ENCODE results near the gene BLTP2.

The BLTP2 gene

GRCh38 chr17:28646039-28646754 is 1.2 kb upstream of the BLTP2 start:
- Histone ChIP-seq H4K5ac (ENCODE audit: low read length) (no peak overlapping the region), H3K79me1 (ENCODE audit: low read length) (peaks cover 14% of the 10 kb centered on the region), H3K9ac (ENCODE audit: low read length) (no peak overlapping the region), H3K4ac (ENCODE audit: low read depth, low read length) (no peak overlapping the region), H2BK5ac (ENCODE audit: low read length) (no peak overlapping the region), H3K36me3 (ENCODE audit: control insufficient read depth, insufficient read depth, low read length) (peaks cover 14% of the 10 kb centered on the region), H3K4me2 (ENCODE audit: low read length) (no peak overlapping the region), H3K4me3 (ENCODE audit: low read length) (no peak overlapping the region), H4K8ac (ENCODE audit: low read depth, low read length) (no peak overlapping the region), H3K4me1 (ENCODE audit: control insufficient read depth, low read depth, low read length) (peaks cover 4% of the 10 kb centered on the region), H3K27ac (ENCODE audit: low read depth, low read length) (no peak overlapping the region), H2BK120ac (ENCODE audit: low read depth, low read length) (no peak overlapping the region), H3K23ac (ENCODE audit: low read length) (no peak overlapping the region), H3K79me2 (ENCODE audit: control insufficient read depth, insufficient read depth, low read length) (peaks cover 21% of the 10 kb centered on the region), H2AK5ac (ENCODE audit: low read length) (no peak overlapping the region), H2BK15ac (replicated peaks; ENCODE audit: low read depth) (no peak overlapping the region), H3K27me3 (ENCODE audit: insufficient read depth, low read length, poor library complexity) (no peaks in the 10 kb centered on the region), H3K18ac (ENCODE audit: low read length) (no peak overlapping the region), H3K56ac (ENCODE audit: low read length) (peak overlapping the region; percentile 57)
- WGBS (ENCODE audit: extremely low coverage, insufficient coverage, low lambda C conversion rate), result no CpG with 5 or more reads among the region's 12 CpGs
- no peak for DNase-seq

GRCh38 chr17:28645576-28645939 is 600 bp upstream of the BLTP2 start:
- Histone ChIP-seq H3K4me3 (ENCODE audit: low read length) (peak overlapping the region; percentile 72), H3K27ac (ENCODE audit: low read depth, low read length) (no peak overlapping the region), H3K4me2 (ENCODE audit: low read length) (peak overlapping the region; percentile 49), H2BK15ac (replicated peaks; ENCODE audit: low read depth) (no peak overlapping the region), H4K8ac (ENCODE audit: low read depth, low read length) (no peak overlapping the region), H3K9ac (ENCODE audit: low read length) (peak overlapping the region; percentile 93), H4K5ac (ENCODE audit: low read length) (peak overlapping the region; percentile 52), H3K56ac (ENCODE audit: low read length) (peak overlapping the region; percentile 96), H3K27me3 (ENCODE audit: insufficient read depth, low read length, poor library complexity) (no peaks in the 10 kb centered on the region), H2AK5ac (ENCODE audit: low read length) (no peak overlapping the region), H3K4ac (ENCODE audit: low read depth, low read length) (peak overlapping the region; percentile 92), H3K4me1 (ENCODE audit: control insufficient read depth, low read depth, low read length) (peaks cover 4% of the 10 kb centered on the region), H3K18ac (ENCODE audit: low read length) (peak overlapping the region; percentile 52), H3K23ac (ENCODE audit: low read length) (no peak overlapping the region), H3K36me3 (ENCODE audit: control insufficient read depth, insufficient read depth, low read length) (peaks cover 14% of the 10 kb centered on the region), H2BK5ac (ENCODE audit: low read length) (no peak overlapping the region), H3K79me2 (ENCODE audit: control insufficient read depth, insufficient read depth, low read length) (peaks cover 21% of the 10 kb centered on the region), H3K79me1 (ENCODE audit: low read length) (peaks cover 14% of the 10 kb centered on the region), H2BK120ac (ENCODE audit: low read depth, low read length) (no peak overlapping the region)
- DNase-seq, result no peak
- whole genome bisulfite sequencing (ENCODE audit: extremely low coverage, insufficient coverage, low lambda C conversion rate), result no CpG with 5 or more reads among the region's 8 CpGs

DNA sequence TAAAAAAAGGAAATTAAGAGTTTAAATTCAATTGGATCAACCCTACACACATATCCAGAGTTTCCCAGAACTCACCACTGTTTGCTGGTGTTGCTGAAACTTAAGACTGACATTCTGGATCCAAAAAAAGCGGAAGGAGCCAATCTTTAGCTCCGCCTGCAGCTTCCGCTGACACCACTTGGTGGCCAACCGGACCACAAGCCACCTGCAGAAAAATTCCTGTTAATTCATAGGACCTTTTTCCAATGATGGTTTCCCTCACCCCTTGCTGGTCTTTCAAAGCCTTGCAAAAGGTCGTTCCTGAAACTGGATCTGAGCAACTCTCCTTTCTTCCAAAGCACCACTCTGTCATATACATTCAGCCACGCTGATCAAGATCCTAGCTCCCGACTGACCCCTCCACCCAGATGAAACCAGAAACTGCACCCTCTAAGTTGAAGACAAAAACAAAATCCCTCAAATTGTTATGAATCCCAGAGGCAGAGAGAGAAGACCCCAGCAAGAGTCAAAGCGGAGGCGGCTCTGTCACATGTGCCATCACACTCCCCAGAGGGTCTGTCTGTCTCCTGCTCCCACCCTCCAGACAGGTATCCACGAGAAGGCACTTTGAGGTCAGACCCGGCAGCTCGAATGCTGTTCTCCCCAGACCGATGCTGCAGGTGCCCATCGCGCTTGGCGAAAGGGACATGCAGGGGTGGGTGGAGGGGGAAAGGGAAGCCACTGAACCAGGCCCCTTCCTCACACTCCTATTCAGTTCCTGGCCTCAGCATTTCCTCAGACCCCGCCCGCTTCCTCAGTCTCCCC is 773 bp downstream of the BLTP2 start:
- Histone ChIP-seq H3K79me2 (ENCODE audit: control insufficient read depth, insufficient read depth, low read length) (peaks cover 21% of the 10 kb centered on the region), H2BK120ac (ENCODE audit: low read depth, low read length) (no peak overlapping the region), H3K36me3 (ENCODE audit: control insufficient read depth, insufficient read depth, low read length) (peaks cover 22% of the 10 kb centered on the region), H4K8ac (ENCODE audit: low read depth, low read length) (no peak overlapping the region), H3K9ac (ENCODE audit: low read length) (peak overlapping the region; percentile 80), H3K4me2 (ENCODE audit: low read length) (peak overlapping the region; percentile 82), H3K18ac (ENCODE audit: low read length) (peak overlapping the region; percentile 87), H3K4me3 (ENCODE audit: low read length) (peak overlapping the region; percentile 76), H3K27me3 (ENCODE audit: insufficient read depth, low read length, poor library complexity) (no peaks in the 10 kb centered on the region), H3K27ac (ENCODE audit: low read depth, low read length) (no peak overlapping the region), H2BK5ac (ENCODE audit: low read length) (no peak overlapping the region), H3K79me1 (ENCODE audit: low read length) (peaks cover 14% of the 10 kb centered on the region), H3K4me1 (ENCODE audit: control insufficient read depth, low read depth, low read length) (peaks cover 4% of the 10 kb centered on the region), H3K4ac (ENCODE audit: low read depth, low read length) (peak overlapping the region; percentile 63), H2BK15ac (replicated peaks; ENCODE audit: low read depth) (no peak overlapping the region), H4K5ac (ENCODE audit: low read length) (no peak overlapping the region), H2AK5ac (ENCODE audit: low read length) (no peak overlapping the region), H3K23ac (ENCODE audit: low read length) (no peak overlapping the region), H3K56ac (ENCODE audit: low read length) (peak overlapping the region; percentile 91)
- no CpG with 5 or more reads among the region's 18 CpGs for WGBS (ENCODE audit: extremely low coverage, insufficient coverage, low lambda C conversion rate)
- peak; percentile 72 for DNase-seq

- H3K4me3 ChIP-seq (ENCODE audit: low read length), result no peak overlapping the region
- WGBS (ENCODE audit: extremely low coverage, insufficient coverage, low lambda C conversion rate), result no CpG with 5 or more reads among the region's 2 CpGs
- H2AK5ac ChIP-seq (ENCODE audit: low read length), result no peak overlapping the region
- H3K36me3 ChIP-seq (ENCODE audit: control insufficient read depth, insufficient read depth, low read length), result peaks cover 31% of the 10 kb centered on the region
- H3K18ac ChIP-seq (ENCODE audit: low read length), result no peak overlapping the region
- H2BK15ac ChIP-seq (replicated peaks; ENCODE audit: low read depth), result no peak overlapping the region
- no peak overlapping the region for H3K23ac ChIP-seq (ENCODE audit: low read length)
- no peak overlapping the region for H3K4me2 ChIP-seq (ENCODE audit: low read length)
- no peak for DNase-seq
- no peak overlapping the region for H3K27ac ChIP-seq (ENCODE audit: low read depth, low read length)
- peaks cover 25% of the 10 kb centered on the region for H3K79me2 ChIP-seq (ENCODE audit: control insufficient read depth, insufficient read depth, low read length)
- H3K27me3 ChIP-seq (ENCODE audit: insufficient read depth, low read length, poor library complexity), result no peaks in the 10 kb centered on the region
- H2BK120ac ChIP-seq (ENCODE audit: low read depth, low read length), result no peak overlapping the region
- peaks cover 15% of the 10 kb centered on the region for H3K79me1 ChIP-seq (ENCODE audit: low read length)
- H3K9ac ChIP-seq (ENCODE audit: low read length), result no peak overlapping the region
- peaks cover 4% of the 10 kb centered on the region for H3K4me1 ChIP-seq (ENCODE audit: control insufficient read depth, low read depth, low read length)
- no peak overlapping the region for H3K56ac ChIP-seq (ENCODE audit: low read length)
- H2BK5ac ChIP-seq (ENCODE audit: low read length), result no peak overlapping the region
- H4K8ac ChIP-seq (ENCODE audit: low read depth, low read length), result no peak overlapping the region
- H3K4ac ChIP-seq (ENCODE audit: low read depth, low read length), result no peak overlapping the region
- H4K5ac ChIP-seq (ENCODE audit: low read length), result no peak overlapping the region
Measured at GRCh38 chr17:28641579-28641978, 3.4 kb downstream of the BLTP2 start.

- no peak overlapping the region for H3K27ac ChIP-seq (ENCODE audit: low read depth, low read length)
- no CpG with 5 or more reads among the region's 1 CpG for WGBS (ENCODE audit: extremely low coverage, insufficient coverage, low lambda C conversion rate)
- no peak overlapping the region for H3K9ac ChIP-seq (ENCODE audit: low read length)
- H3K23ac ChIP-seq (ENCODE audit: low read length), result no peak overlapping the region
- no peak overlapping the region for H2AK5ac ChIP-seq (ENCODE audit: low read length)
- peaks cover 15% of the 10 kb centered on the region for H3K79me1 ChIP-seq (ENCODE audit: low read length)
- H3K4me3 ChIP-seq (ENCODE audit: low read length), result no peak overlapping the region
- H3K56ac ChIP-seq (ENCODE audit: low read length), result no peak overlapping the region
- no peak overlapping the region for H4K5ac ChIP-seq (ENCODE audit: low read length)
- no peak overlapping the region for H2BK120ac ChIP-seq (ENCODE audit: low read depth, low read length)
- H3K4ac ChIP-seq (ENCODE audit: low read depth, low read length), result no peak overlapping the region
- no peaks in the 10 kb centered on the region for H3K27me3 ChIP-seq (ENCODE audit: insufficient read depth, low read length, poor library complexity)
- no peak for DNase-seq
- no peak overlapping the region for H2BK15ac ChIP-seq (replicated peaks; ENCODE audit: low read depth)
- no peak overlapping the region for H3K18ac ChIP-seq (ENCODE audit: low read length)
- peaks cover 48% of the 10 kb centered on the region for H3K36me3 ChIP-seq (ENCODE audit: control insufficient read depth, insufficient read depth, low read length)
- H2BK5ac ChIP-seq (ENCODE audit: low read length), result no peak overlapping the region
- no peak overlapping the region for H3K4me2 ChIP-seq (ENCODE audit: low read length)
- H3K4me1 ChIP-seq (ENCODE audit: control insufficient read depth, low read depth, low read length), result no peaks in the 10 kb centered on the region
- no peak overlapping the region for H4K8ac ChIP-seq (ENCODE audit: low read depth, low read length)
- H3K79me2 ChIP-seq (ENCODE audit: control insufficient read depth, insufficient read depth, low read length), result peaks cover 13% of the 10 kb centered on the region
Measured at GRCh38 chr17:28635506-28635905, 9.5 kb downstream of the BLTP2 start.
